PFSK-1 (cell line): ENCODE data around the gene RPGRIP1L.

Experiments used
- FOXP2 ChIP-seq: optimal IDR thresholded peaks from 2 replicates; pipeline ENCODE3; 2011; ENCODE audit warnings: borderline replicate concordance, control low read depth, inconsistent platforms; ENCODE audit not compliant: insufficient read depth; ENCODE audit errors: extremely low read length, extremely low read depth
- POLR2AphosphoS5 ChIP-seq: IDR thresholded peaks from 2 replicates; pipeline ENCODE4 v1.6.1; 2012; ENCODE audit warnings: low read depth, mild to moderate bottlenecking, control low read depth, low read length, moderate library complexity
- REST ChIP-seq, 2 experiments: IDR thresholded peaks; 2 replicates each; pipeline versions ENCODE4 v1.6.1 to v1.8.0; 2011 to 2012; ENCODE audit warnings: low read depth in 2 of 2, low read length in 2 of 2, control low read depth in 1 of 2, inconsistent platforms in 1 of 2, mild to moderate bottlenecking in 1 of 2, moderate library complexity in 1 of 2; ENCODE audit not compliant: insufficient read depth in 1 of 2
- SIN3A ChIP-seq: IDR thresholded peaks from 2 replicates; pipeline ENCODE4 v1.6.1; 2012; ENCODE audit warnings: mild to moderate bottlenecking, low read length, moderate library complexity, borderline replicate concordance; ENCODE audit not compliant: insufficient read depth
- TAF1 ChIP-seq: IDR thresholded peaks from 2 replicates; pipeline ENCODE4 v1.6.1; 2012; ENCODE audit warnings: low read length, control low read depth, borderline replicate concordance; ENCODE audit not compliant: insufficient read depth

Gene RPGRIP1L

GRCh38 chr16:53704445-53704813 lies 770 bp upstream of the RPGRIP1L start:
- TF ChIP-seq SIN3A (no peak), REST (IDR thresholded peaks at IDR 0.05; ENCODE audit: insufficient read depth in 1 of 2, low read depth in 2 of 2, low read length in 2 of 2) (no peak), POLR2AphosphoS5 (no peak)

- TF ChIP-seq POLR2AphosphoS5 (no peak), REST (IDR thresholded peaks at IDR 0.05; ENCODE audit: insufficient read depth in 1 of 2, low read depth in 2 of 2, low read length in 2 of 2) (no peak), TAF1 (no peak), FOXP2 (no peak), SIN3A (no peak)
Observed at GRCh38 chr16:53695070-53695469, 8.6 kb downstream of the RPGRIP1L start.

- TF ChIP-seq FOXP2 (no peak), REST (IDR thresholded peaks at IDR 0.05; ENCODE audit: insufficient read depth in 1 of 2, low read depth in 2 of 2, low read length in 2 of 2) (no peak), TAF1 (no peak), SIN3A (no peak), POLR2AphosphoS5 (no peak)
Observed at GRCh38 chr16:53693320-53693719, 10.3 kb downstream of the RPGRIP1L start.

- TF ChIP-seq POLR2AphosphoS5: no peak
- no peak for TF ChIP-seq FOXP2
- TF ChIP-seq SIN3A: no peak
- TF ChIP-seq TAF1: no peak
- TF ChIP-seq REST (IDR thresholded peaks at IDR 0.05; ENCODE audit: insufficient read depth in 1 of 2, low read depth in 2 of 2, low read length in 2 of 2): no peak
Observed at GRCh38 chr16:53692146-53692545, 11.5 kb downstream of the RPGRIP1L start.

- TF ChIP-seq POLR2AphosphoS5 (no peak), SIN3A (no peak), TAF1 (no peak), REST (IDR thresholded peaks at IDR 0.05; ENCODE audit: insufficient read depth in 1 of 2, low read depth in 2 of 2, low read length in 2 of 2) (no peak), FOXP2 (no peak)
Observed at GRCh38 chr16:53690771-53691170, 12.9 kb downstream of the RPGRIP1L start.
